DOHH2 (cell line): ENCODE measurements around the gene AKT2.

ENCODE experiments used
- H3F3A ChIP-seq: fragments of 200-600 bp; sonication (generic), shearing (Covaris generic); 2 replicates; pipeline ENCODE4 v1.6.0; 2016; ENCODE audit warnings: antibody characterized with exemption, mild to moderate bottlenecking; ENCODE audit not compliant: control insufficient read depth, insufficient read depth
- H3K27ac ChIP-seq: fragments of 200-600 bp; sonication (generic); 2 replicates; pipeline ENCODE4 v1.5.1; 2014; ENCODE audit warnings: low read depth, mild to moderate bottlenecking, low read length, moderate library complexity
- H3K27me3 ChIP-seq: fragments of 200-600 bp; sonication (generic); 2 replicates; pipeline ENCODE4 v1.6.1; 2014; ENCODE audit warnings: mild to moderate bottlenecking, low read length, mixed read lengths; ENCODE audit not compliant: control insufficient read depth
- H3K36me3 ChIP-seq: fragments of 200-600 bp; sonication (generic); 2 replicates; pipeline ENCODE4 v1.6.1; 2014; ENCODE audit warnings: mild to moderate bottlenecking, low read length, moderate library complexity, mixed read lengths; ENCODE audit not compliant: control insufficient read depth
- H3K4me1 ChIP-seq: fragments of 200-600 bp; sonication (generic); 2 replicates; pipeline ENCODE4 v1.6.1; 2014; ENCODE audit warnings: mild to moderate bottlenecking, low read length, mixed read lengths; ENCODE audit not compliant: control insufficient read depth
- H3K4me2 ChIP-seq: fragments of 200-600 bp; sonication (generic); 2 replicates; pipeline ENCODE4 v1.6.0; 2014; ENCODE audit warnings: mild to moderate bottlenecking, low read length, moderate library complexity
- H3K4me3 ChIP-seq: fragments of 200-600 bp; sonication (generic); 2 replicates; pipeline ENCODE4 v1.5.1; 2014; ENCODE audit warnings: mild to moderate bottlenecking, low read length, mixed read lengths
- H3K79me2 ChIP-seq: fragments of 200-600 bp; sonication (generic); 2 replicates; pipeline ENCODE4 v1.6.1; 2014; ENCODE audit warnings: mild to moderate bottlenecking, low read length, mixed read lengths; ENCODE audit not compliant: control insufficient read depth
- H3K9me2 ChIP-seq: fragments of 200-600 bp; sonication (generic); replicated peaks from 2 replicates; pipeline ENCODE4 v1.6.1; 2014; ENCODE audit warnings: mild to moderate bottlenecking, low read length, mixed read lengths; ENCODE audit not compliant: control insufficient read depth
- H3K9me3 ChIP-seq: fragments of 200-600 bp; sonication (generic); 2 replicates; pipeline ENCODE4 v1.6.1; 2014; ENCODE audit warnings: antibody characterized with exemption, low read length, mixed read lengths; ENCODE audit not compliant: control insufficient read depth, insufficient read depth
- H4K20me1 ChIP-seq: fragments of 200-600 bp; sonication (generic); 2 replicates; pipeline ENCODE4 v1.6.0; 2014; ENCODE audit warnings: low read depth, mild to moderate bottlenecking, antibody characterized with exemption, low read length, moderate library complexity; ENCODE audit not compliant: control insufficient read depth, insufficient read depth
- CTCF ChIP-seq: fragments of 200-600 bp; sonication (generic); IDR thresholded peaks from one replicate; pipeline ENCODE4 v1.5.1; 2014; ENCODE audit warnings: antibody characterized with exemption, mild to moderate bottlenecking, low read depth, low read length; ENCODE audit not compliant: poor library complexity, severe bottlenecking
- EZH2phosphoT487 ChIP-seq: fragments of 200-600 bp; sonication (generic); IDR thresholded peaks from 2 replicates; pipeline ENCODE4 v1.6.1; 2017; ENCODE audit warnings: borderline replicate concordance, mild to moderate bottlenecking, antibody characterized with exemption, low read length, moderate library complexity, mixed read lengths

AKT2 gene

GRCh38 chr19:40326201-40326600 is 41.1 kb upstream of the AKT2 start:
- no peak overlapping the region for H3K4me3 ChIP-seq

GRCh38 chr19:40323705-40324104 is 38.6 kb upstream of the AKT2 start:
- no peak overlapping the region for H3K27ac ChIP-seq

More at GRCh38 chr19:40326201-40326600, 41.1 kb upstream of the AKT2 start:
- Histone ChIP-seq H3K27ac (no peak overlapping the region), H3K27me3 (no peaks in the 10 kb centered on the region), H3K4me2 (no peak overlapping the region), H3K79me2 (no peaks in the 10 kb centered on the region), H3F3A (no peaks in the 10 kb centered on the region), H3K36me3 (peaks cover 77% of the 10 kb centered on the region), H4K20me1 (no peaks in the 10 kb centered on the region), H3K9me2 (no peaks in the 10 kb centered on the region), H3K9me3 (no peaks in the 10 kb centered on the region), H3K4me1 (no peaks in the 10 kb centered on the region)
- no peak for TF ChIP-seq CTCF
- no peak for TF ChIP-seq EZH2phosphoT487

GRCh38 chr19:40322951-40323615 is 37.9 kb upstream of the AKT2 start:
- Histone ChIP-seq H4K20me1 (no peaks in the 10 kb centered on the region), H3F3A (no peaks in the 10 kb centered on the region), H3K4me3 (no peak overlapping the region), H3K9me3 (no peaks in the 10 kb centered on the region), H3K4me2 (no peak overlapping the region), H3K79me2 (no peaks in the 10 kb centered on the region), H3K36me3 (peaks cover 70% of the 10 kb centered on the region), H3K4me1 (no peaks in the 10 kb centered on the region), H3K27ac (no peak overlapping the region), H3K27me3 (no peaks in the 10 kb centered on the region), H3K9me2 (no peaks in the 10 kb centered on the region)
- TF ChIP-seq CTCF, result no peak
- no peak for TF ChIP-seq EZH2phosphoT487

More at GRCh38 chr19:40323705-40324104, 38.6 kb upstream of the AKT2 start:
- TF ChIP-seq CTCF (no peak), EZH2phosphoT487 (no peak)
- Histone ChIP-seq H3K4me3 (no peak overlapping the region), H4K20me1 (no peaks in the 10 kb centered on the region), H3K36me3 (peaks cover 73% of the 10 kb centered on the region), H3F3A (no peaks in the 10 kb centered on the region), H3K9me2 (no peaks in the 10 kb centered on the region), H3K79me2 (no peaks in the 10 kb centered on the region), H3K4me1 (no peaks in the 10 kb centered on the region), H3K9me3 (no peaks in the 10 kb centered on the region), H3K4me2 (no peak overlapping the region), H3K27me3 (no peaks in the 10 kb centered on the region)
